SK-N-DZ (cell line): ENCODE results near the gene NAT8. TPM values are rescaled to one million over a fixed set of nuclear protein-coding genes. Genes with fewer than 3 reads are reported as not detected.
"Not testable (repeated sequence)": the region's sequence is repeated elsewhere in the genome, so short reads cannot be mapped to it uniquely, and the experiment has no call there.

Source experiments
- DNase-seq: peaks from one replicate; pipeline ENCODE4 v3.0.0-alpha.2; 2015; ENCODE audit warnings: low spot score
- polyA plus RNA-seq, 2 experiments: library from polyadenylated mRNA; depleted of rRNA; stranded (reverse); fragments of >200 nt; gene quantifications; 2 replicates each; pipeline ENCODE4 v1.2.3, GENCODE V29; 2014

Gene NAT8, protein sequence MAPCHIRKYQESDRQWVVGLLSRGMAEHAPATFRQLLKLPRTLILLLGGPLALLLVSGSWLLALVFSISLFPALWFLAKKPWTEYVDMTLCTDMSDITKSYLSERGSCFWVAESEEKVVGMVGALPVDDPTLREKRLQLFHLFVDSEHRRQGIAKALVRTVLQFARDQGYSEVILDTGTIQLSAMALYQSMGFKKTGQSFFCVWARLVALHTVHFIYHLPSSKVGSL
- not detected in 2 replicates for polyA plus RNA-seq (2014; cell fraction: cytosol; rRNA removed)
- polyA plus RNA-seq (2014; cell fraction: nucleus; rRNA removed), result not detected in 2 replicates

DNA sequence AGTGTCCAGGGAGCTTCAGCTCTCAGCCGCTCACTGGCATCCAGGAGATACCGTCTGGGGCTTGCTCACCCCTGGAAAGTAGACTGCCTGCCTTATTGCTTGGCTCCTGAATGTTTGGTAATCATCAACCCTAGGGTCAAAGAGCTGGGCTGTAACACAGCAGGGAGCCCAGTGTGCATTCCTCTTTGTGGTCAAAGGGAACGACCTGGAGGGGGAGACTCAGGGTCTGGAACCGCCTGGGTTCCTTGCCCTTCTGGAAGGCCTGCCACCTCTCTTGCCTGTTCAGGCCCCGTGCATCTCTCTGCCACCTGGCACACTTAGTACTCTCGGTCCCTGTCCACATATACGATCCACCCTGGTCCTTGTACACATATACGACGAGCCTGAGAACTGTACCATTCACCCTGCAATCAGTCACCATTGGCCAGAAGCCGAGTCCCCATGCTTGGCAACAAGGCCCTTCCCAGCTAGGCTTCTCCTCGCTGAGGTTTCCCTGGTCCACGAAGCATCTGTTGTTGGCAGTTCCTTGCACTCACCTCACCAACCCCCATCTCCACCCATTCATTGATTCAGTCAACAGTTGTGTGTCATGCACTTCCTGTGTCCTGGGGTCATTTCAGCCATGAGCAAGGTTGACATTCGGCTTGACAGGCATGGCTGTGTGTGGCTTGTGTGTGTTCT lies at the start of gene NAT8:
NAT8 (minus strand) TSS at position 85 of the 681 bp plus-strand sequence. CDS start 794 bp downstream, outside the sequence.
- no peak for DNase-seq

DNA sequence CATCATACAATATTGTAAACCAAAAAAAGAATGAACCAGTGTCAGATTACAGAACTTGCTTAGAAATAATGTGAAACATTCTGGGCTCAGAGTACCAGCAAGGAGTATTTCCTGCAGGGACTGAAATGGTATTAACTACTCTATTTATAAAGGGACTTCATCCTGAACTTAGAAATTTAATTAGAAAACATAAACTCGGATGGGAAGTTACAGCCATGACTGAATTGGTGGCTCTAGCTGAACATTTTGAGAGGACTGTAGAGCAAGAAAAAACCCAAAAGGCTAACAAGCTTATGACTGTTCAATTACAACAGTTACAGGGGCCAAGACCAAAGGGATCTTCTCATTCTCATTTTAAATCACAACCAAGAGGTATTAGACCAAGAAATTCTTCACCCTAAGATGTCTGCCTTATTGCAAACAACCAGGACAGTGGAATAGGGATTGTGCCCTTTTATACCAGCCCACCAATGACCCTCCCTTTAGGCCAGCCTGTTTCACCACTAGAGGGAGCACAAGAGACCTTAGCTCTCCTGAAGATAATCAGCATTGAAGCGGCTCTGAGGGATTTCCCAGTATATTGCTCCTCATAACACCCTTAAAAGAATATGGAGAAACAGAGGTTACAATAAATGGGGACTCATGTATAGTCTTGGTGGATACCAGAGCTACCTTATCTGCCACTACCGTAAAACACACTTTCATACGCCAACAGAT lies 48.3 kb upstream of the NAT8 start:
- DNase-seq, result peak; percentile 8

- not testable (repeated sequence) for DNase-seq
Observed at GRCh38 chr2:73688494-73688893, 46.3 kb upstream of the NAT8 start.

GRCh38 chr2:73685764-73686438 lies 43.7 kb upstream of the NAT8 start:
- no peak for DNase-seq

- DNase-seq, result not testable (repeated sequence)
Observed at GRCh38 chr2:73684905-73685304, 42.7 kb upstream of the NAT8 start.

GRCh38 chr2:73684325-73684724 lies 42.1 kb upstream of the NAT8 start:
- DNase-seq, result not testable (repeated sequence)

- DNase-seq, result not testable (repeated sequence)
Observed at GRCh38 chr2:73679951-73680571, 37.8 kb upstream of the NAT8 start.

DNA sequence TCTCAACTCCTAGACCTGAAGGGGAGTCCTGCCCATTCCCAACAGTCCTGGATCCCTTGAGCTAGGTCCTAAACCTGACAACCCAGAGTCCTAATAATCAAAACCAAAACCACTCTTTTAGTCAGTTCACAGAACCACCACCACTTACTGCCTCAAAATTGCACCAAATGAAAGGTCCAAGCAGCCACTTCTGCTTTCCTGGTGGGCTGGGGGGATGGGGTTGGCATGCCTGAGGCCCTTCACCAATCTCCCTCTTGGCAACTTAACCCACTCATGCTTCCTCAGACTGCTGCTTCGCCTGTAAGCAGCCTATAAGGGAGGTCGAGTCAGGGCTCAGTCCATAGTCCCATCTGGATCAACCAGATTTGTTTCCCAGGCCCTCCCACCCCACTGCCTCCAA lies 37.0 kb upstream of the NAT8 start:
- not testable (repeated sequence) for DNase-seq

GRCh38 chr2:73678008-73678407 lies 35.8 kb upstream of the NAT8 start:
- DNase-seq, result not testable (repeated sequence)

- not testable (repeated sequence) for DNase-seq
Observed at GRCh38 chr2:73676211-73676610, 34.0 kb upstream of the NAT8 start.

DNA sequence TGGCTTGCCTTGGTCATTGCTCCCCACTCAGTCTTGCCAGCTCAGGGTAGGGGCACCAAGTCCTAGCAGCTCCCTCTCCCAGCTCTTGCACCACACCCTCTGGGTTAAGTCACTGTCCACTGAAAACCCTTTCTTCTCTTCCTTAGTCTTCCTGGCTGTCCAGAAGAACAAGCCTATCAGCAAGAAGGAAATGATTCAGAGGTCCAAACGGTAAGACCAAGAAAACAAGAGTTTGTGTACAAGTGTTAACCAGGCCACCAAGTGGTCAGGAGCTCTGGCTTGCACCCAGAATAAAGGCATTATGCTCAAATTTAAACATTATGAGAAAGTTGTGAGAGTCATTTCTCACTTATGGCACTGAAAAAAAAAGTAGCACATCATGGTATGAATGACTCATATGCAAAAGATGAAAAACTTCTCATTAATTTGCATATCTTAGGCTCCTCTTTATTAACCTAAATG lies 32.5 kb upstream of the NAT8 start:
- not testable (repeated sequence) for DNase-seq

GRCh38 chr2:73669976-73670375 lies 27.8 kb upstream of the NAT8 start:
- not testable (repeated sequence) for DNase-seq

DNA sequence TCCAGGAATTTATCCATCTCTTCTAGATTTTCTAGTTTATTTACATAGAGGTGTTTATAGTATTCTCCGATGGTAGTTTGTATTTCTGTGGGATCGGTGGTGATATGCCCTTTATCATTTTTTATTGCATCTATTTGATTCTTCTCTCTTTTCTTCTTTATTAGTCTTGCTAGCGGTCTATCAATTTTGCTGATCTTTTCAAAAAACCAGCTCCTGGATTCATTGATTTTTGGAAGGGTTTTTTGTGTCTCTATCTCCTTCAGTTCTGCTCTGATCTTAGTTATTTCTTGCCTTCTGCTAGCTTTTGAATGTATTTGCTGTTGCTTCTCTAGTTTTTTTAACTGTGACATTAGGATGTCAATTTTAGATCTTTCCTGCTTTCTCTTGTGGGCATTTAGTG lies 25.0 kb upstream of the NAT8 start:
- not testable (repeated sequence) for DNase-seq

GRCh38 chr2:73654175-73654574 lies 12.0 kb upstream of the NAT8 start:
- DNase-seq, result no peak

DNA sequence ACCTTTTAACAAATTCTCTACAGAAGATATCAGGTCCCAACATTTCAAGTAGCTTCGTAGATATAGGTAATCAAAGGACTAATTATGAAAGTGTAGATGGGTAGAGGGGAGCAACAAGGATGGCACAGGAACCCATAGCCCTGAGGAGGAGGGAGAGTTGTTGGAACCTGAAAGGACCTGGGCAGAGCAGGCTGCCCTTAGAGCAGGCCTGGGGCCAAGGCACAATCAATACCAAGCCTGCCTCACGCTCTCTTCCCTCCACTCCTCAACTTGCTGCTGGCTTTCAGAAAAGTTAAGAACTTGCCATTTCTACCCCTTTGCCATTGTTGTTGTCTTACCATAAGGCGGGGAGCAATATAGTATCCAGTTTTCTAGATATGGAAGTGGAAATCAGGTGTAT lies 10.1 kb upstream of the NAT8 start:
- no peak for DNase-seq

DNA sequence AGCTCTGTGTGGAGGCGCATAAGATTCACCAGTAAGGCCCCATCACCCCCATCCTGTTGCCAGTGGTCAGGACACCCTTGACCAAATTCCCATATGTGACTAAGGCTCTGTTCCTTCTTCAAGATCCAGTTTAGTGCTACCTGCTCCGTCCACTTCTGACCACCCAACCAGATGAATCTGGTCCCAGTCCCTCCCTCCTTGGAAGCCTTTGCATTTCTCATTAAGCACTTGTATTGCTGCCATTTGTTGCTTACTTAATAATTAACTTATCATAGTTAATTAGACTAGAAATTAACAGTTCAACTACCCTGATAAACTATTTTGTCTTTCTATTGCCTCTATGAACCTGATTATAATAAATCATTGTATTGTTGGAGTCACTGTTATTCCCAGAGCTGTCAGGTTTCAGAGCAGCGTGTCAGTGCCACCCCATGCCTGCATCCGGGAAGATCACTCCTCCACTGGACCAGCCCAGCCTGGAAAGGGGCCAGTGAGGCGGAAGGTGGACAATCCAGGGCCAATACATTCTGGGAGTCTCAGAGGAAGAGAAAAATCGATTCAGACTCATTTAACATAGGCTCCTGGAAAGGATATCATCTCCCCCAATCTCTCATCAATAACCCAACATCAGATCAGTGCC lies 9.5 kb upstream of the NAT8 start:
- no peak for DNase-seq

- not testable (repeated sequence) for DNase-seq
Observed at GRCh38 chr2:73647690-73648089, 5.5 kb upstream of the NAT8 start.

- no peak for DNase-seq
Observed at GRCh38 chr2:73641767-73642062, 507 bp downstream of the NAT8 start.

GRCh38 chr2:73640946-73641766 lies 1.1 kb downstream of the NAT8 start:
- DNase-seq, result no peak

DNA sequence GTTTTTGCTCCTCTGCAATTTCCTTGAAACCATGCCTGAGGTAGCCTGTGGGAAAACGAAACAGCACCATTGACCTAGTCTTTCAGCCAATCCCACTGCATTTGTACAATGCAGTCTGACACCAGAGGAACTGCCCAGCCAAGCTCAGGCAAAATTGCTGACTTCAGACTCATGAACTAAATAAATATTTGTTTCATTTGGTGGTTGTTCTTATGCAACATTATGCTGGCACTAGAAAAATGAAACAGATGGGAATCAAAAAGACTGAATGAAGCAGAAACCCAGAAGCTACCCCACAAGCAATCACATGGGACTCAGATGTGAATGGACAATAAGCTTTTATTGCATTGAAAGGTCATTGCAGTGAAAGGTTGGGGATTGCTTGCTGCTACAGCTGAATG lies 1.7 kb downstream of the NAT8 start:
- no peak for DNase-seq
